Measurements from ENCODE around the gene CNTLN. TPM values are rescaled to one million over a fixed set of nuclear protein-coding genes. Genes with fewer than 3 reads are reported as not detected.
A peak's percentile ranks its signal among the peaks of the same experiment; 100 is the strongest.

The CNTLN gene
- total and polyA plus RNA-seq, 2 experiments from 2014 or later, result 17.7 to 21.8 TPM

GRCh38 chr9:17135295-17136160 lies 688 bp downstream of the CNTLN start:
- Histone ChIP-seq H3F3A (replicated peaks; ENCODE audit: low read depth) (no peaks in the 10 kb centered on the region), H3K9me2 (ENCODE audit: insufficient read depth) (no peaks in the 10 kb centered on the region), H3K4me2 (peak overlapping the region; percentile 90), H3K36me3 (ENCODE audit: insufficient read depth) (no peaks in the 10 kb centered on the region), H2AFZ (peak overlapping the region; percentile 95), H3K4me3 (peak overlapping the region; percentile 81), H4K20me1 (replicated peaks; ENCODE audit: insufficient read depth) (no peaks in the 10 kb centered on the region), H3K27me3 (ENCODE audit: insufficient read depth) (peaks cover 12% of the 10 kb centered on the region), H3K27ac (ENCODE audit: low read depth) (no peak overlapping the region; the same call in 1 of the 2 replicates), H3K79me2 (replicated peaks; ENCODE audit: insufficient read depth) (peaks cover 46% of the 10 kb centered on the region), H3K4me1 (ENCODE audit: insufficient read depth) (0 out of 2 replicates have a peak, but pooled peaks cover 6% of the 10 kb centered on the region)
- peak; percentile 84 for ATAC-seq
- TF ChIP-seq CTCF (conservative IDR thresholded peaks at IDR 0.05; ENCODE audit: low read depth in 2 of 2) (no peak), EZH2 (IDR thresholded peaks at IDR 0.05; ENCODE audit: low read depth, unreplicated experiment) (no peak), STAT1 (IDR thresholded peaks at IDR 0.05; ENCODE audit: unreplicated experiment) (no peak), REST (IDR thresholded peaks at IDR 0.05; ENCODE audit: unreplicated experiment) (no peak), ZNF331 (CRISPR knock-in tag; IDR thresholded peaks at IDR 0.05; ENCODE audit: low read depth) (no peak), CREB1 (CRISPR knock-in tag; IDR thresholded peaks at IDR 0.05; ENCODE audit: low read depth) (no peak), ZNF462 (CRISPR knock-in tag; IDR thresholded peaks at IDR 0.05) (no peak), NANOG (IDR thresholded peaks at IDR 0.05; ENCODE audit: borderline replicate concordance) (no peak), POLR2AphosphoS5 (IDR thresholded peaks at IDR 0.05; ENCODE audit: low read depth) (no peak), JUNB (IDR thresholded peaks at IDR 0.05; ENCODE audit: unreplicated experiment) (no peak), ZNF114 (CRISPR knock-in tag; IDR thresholded peaks at IDR 0.05) (no peak), ETS1 (IDR thresholded peaks at IDR 0.05) (no peak), EZH2phosphoT487 (IDR thresholded peaks at IDR 0.05; ENCODE audit: unreplicated experiment) (no peak)
- Mint-ChIP-seq H3K36me3 (ENCODE audit: low read depth) (peaks cover 8% of the 10 kb centered on the region), H3K4me3 (peak overlapping the region; percentile 88), H3K27me3 (ENCODE audit: insufficient read depth, low read depth, poor library complexity) (peaks cover 20% of the 10 kb centered on the region), H3K9me3 (no peaks in the 10 kb centered on the region), H3K27ac (peak overlapping the region; percentile 87), H3K4me1 (peaks cover 11% of the 10 kb centered on the region; the same call in 2 of the 3 replicates)
- peak; percentile 66 for DNase-seq (ENCODE audit: low spot score)
